ENCODE data around the gene FNDC1.

Gene FNDC1

GRCh38 chr6:159168536-159169192 is 536 bp upstream of the FNDC1 start:
- Histone ChIP-seq H3K79me2 (ENCODE audit: control insufficient read depth, low read length) (no peaks in the 10 kb centered on the region), H3K4me1 (ENCODE audit: control insufficient read depth, low read length) (peaks cover 13% of the 10 kb centered on the region), H3K4me3 (ENCODE audit: low read length) (peak overlapping the region; percentile 65), H3K36me3 (ENCODE audit: control insufficient read depth, low read length) (no peaks in the 10 kb centered on the region), H3K27me3 (ENCODE audit: control insufficient read depth, low read length) (peaks cover 71% of the 10 kb centered on the region), H3K4me2 (ENCODE audit: low read length) (peak overlapping the region; percentile 61), H3K27ac (ENCODE audit: low read depth, low read length) (no peak overlapping the region), H3K9me2 (replicated peaks; ENCODE audit: control insufficient read depth, low read length) (no peaks in the 10 kb centered on the region), H3K9me3 (ENCODE audit: control insufficient read depth, insufficient read depth, low read length) (no peaks in the 10 kb centered on the region), H3F3A (ENCODE audit: control insufficient read depth, insufficient read depth) (peaks cover 4% of the 10 kb centered on the region; the same call in 1 of the 2 replicates), H4K20me1 (ENCODE audit: control insufficient read depth, insufficient read depth, low read depth, low read length) (no peaks in the 10 kb centered on the region)
- TF ChIP-seq EZH2phosphoT487 (IDR thresholded peaks at IDR 0.05; ENCODE audit: borderline replicate concordance, low read length): 0 out of 2 replicates have a peak, but pooled peaks have one; percentile 54
- TF ChIP-seq, protein P1, sequence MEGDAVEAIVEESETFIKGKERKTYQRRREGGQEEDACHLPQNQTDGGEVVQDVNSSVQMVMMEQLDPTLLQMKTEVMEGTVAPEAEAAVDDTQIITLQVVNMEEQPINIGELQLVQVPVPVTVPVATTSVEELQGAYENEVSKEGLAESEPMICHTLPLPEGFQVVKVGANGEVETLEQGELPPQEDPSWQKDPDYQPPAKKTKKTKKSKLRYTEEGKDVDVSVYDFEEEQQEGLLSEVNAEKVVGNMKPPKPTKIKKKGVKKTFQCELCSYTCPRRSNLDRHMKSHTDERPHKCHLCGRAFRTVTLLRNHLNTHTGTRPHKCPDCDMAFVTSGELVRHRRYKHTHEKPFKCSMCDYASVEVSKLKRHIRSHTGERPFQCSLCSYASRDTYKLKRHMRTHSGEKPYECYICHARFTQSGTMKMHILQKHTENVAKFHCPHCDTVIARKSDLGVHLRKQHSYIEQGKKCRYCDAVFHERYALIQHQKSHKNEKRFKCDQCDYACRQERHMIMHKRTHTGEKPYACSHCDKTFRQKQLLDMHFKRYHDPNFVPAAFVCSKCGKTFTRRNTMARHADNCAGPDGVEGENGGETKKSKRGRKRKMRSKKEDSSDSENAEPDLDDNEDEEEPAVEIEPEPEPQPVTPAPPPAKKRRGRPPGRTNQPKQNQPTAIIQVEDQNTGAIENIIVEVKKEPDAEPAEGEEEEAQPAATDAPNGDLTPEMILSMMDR (IDR thresholded peaks at IDR 0.05; ENCODE audit: low read depth, low read length, poor library complexity, severe bottlenecking): peak; percentile 33

- H3K4me2 ChIP-seq (ENCODE audit: low read length): peak overlapping the region; percentile 58
- peaks cover 17% of the 10 kb centered on the region for H3K4me1 ChIP-seq (ENCODE audit: control insufficient read depth, low read length)
- H3K9me3 ChIP-seq (ENCODE audit: control insufficient read depth, insufficient read depth, low read length): no peaks in the 10 kb centered on the region
- TF ChIP-seq, protein P1 (IDR thresholded peaks at IDR 0.05; ENCODE audit: low read depth, low read length, poor library complexity, severe bottlenecking): no peak
- TF ChIP-seq EZH2phosphoT487 (IDR thresholded peaks at IDR 0.05; ENCODE audit: borderline replicate concordance, low read length): peak; percentile 61; the same call in 1 of the 2 replicates
- H3K79me2 ChIP-seq (ENCODE audit: control insufficient read depth, low read length): no peaks in the 10 kb centered on the region
- peak overlapping the region; percentile 55 for H3K4me3 ChIP-seq (ENCODE audit: low read length)
- no peak overlapping the region for H3K27ac ChIP-seq (ENCODE audit: low read depth, low read length)
- no peaks in the 10 kb centered on the region for H4K20me1 ChIP-seq (ENCODE audit: control insufficient read depth, insufficient read depth, low read depth, low read length)
- peaks cover 63% of the 10 kb centered on the region for H3K27me3 ChIP-seq (ENCODE audit: control insufficient read depth, low read length)
- H3K36me3 ChIP-seq (ENCODE audit: control insufficient read depth, low read length): no peaks in the 10 kb centered on the region
- peaks cover 4% of the 10 kb centered on the region; the same call in 1 of the 2 replicates for H3F3A ChIP-seq (ENCODE audit: control insufficient read depth, insufficient read depth)
- H3K9me2 ChIP-seq (replicated peaks; ENCODE audit: control insufficient read depth, low read length): no peaks in the 10 kb centered on the region
Observed at GRCh38 chr6:159169557-159170332, 545 bp downstream of the FNDC1 start.

DNA sequence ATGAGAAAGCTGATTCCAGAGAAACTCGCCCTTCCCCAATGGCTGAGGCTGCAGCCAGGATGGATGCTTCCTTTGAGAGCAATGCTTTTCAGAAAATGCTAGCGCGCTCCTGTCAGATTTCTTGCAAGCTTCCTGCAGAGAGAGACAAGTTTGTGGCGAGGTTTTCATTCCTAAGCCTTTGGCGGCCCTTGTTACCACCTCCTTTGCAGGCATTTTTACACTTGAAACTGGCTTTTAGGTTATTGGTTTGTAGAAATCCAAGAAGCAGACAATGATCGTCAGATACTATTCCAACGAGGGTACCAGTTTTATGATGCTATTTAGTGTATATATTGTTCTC is 1.1 kb downstream of the FNDC1 start:
- H3K4me3 ChIP-seq (ENCODE audit: low read length): no peak overlapping the region
- H3K27me3 ChIP-seq (ENCODE audit: control insufficient read depth, low read length): peaks cover 61% of the 10 kb centered on the region
- H3K4me2 ChIP-seq (ENCODE audit: low read length): peak overlapping the region; percentile 58; the same call in 1 of the 2 replicates

More for the DNA sequence above, 1.1 kb downstream of the FNDC1 start:
- Histone ChIP-seq H3F3A (ENCODE audit: control insufficient read depth, insufficient read depth) (peaks cover 4% of the 10 kb centered on the region; the same call in 1 of the 2 replicates), H3K9me2 (replicated peaks; ENCODE audit: control insufficient read depth, low read length) (no peaks in the 10 kb centered on the region), H4K20me1 (ENCODE audit: control insufficient read depth, insufficient read depth, low read depth, low read length) (no peaks in the 10 kb centered on the region), H3K9me3 (ENCODE audit: control insufficient read depth, insufficient read depth, low read length) (no peaks in the 10 kb centered on the region), H3K79me2 (ENCODE audit: control insufficient read depth, low read length) (no peaks in the 10 kb centered on the region), H3K4me1 (ENCODE audit: control insufficient read depth, low read length) (peaks cover 17% of the 10 kb centered on the region), H3K27ac (ENCODE audit: low read depth, low read length) (no peak overlapping the region), H3K36me3 (ENCODE audit: control insufficient read depth, low read length) (no peaks in the 10 kb centered on the region)
- TF ChIP-seq, protein P1 (IDR thresholded peaks at IDR 0.05; ENCODE audit: low read depth, low read length, poor library complexity, severe bottlenecking): no peak
- TF ChIP-seq EZH2phosphoT487 (IDR thresholded peaks at IDR 0.05; ENCODE audit: borderline replicate concordance, low read length): peak; percentile 50; the same call in 1 of the 2 replicates
